ENCODE measurements around the gene DSG1.

DSG1 gene

DNA sequence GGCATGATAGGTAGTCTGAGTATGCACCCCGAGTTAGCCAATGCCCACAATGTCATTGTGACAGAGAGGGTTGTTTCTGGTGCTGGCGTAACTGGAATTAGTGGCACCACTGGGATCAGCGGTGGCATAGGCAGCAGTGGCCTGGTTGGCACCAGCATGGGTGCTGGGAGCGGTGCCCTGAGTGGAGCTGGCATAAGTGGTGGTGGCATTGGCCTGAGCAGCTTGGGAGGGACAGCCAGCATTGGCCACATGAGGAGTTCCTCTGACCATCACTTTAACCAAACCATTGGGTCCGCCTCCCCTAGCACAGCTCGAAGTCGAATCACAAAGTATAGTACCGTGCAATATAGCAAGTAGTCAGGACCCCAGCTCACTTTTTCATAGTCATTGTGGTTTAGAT is 37.0 kb downstream of the DSG1 start:
- DNase-seq = no peak

DNA sequence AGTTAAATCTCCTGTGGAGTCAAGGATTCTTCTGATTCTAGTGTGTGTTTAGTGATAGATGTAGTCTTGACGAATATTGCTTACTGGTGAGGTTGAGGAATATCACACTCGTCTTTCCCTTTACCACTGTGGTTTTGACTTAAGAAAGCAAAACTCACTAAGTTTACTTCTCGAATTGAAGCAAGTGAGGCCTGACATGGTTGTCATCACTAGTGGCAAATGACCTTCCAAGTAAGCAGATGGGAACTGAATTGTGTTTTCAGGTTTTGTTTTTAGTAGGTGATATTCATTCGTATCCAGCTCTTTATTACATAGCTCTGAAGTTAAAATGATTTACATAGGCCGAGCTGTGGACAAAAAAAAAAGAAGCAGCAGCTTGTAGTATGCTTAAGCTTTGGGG is 38.1 kb downstream of the DSG1 start:
- DNase-seq = no peak

DNA sequence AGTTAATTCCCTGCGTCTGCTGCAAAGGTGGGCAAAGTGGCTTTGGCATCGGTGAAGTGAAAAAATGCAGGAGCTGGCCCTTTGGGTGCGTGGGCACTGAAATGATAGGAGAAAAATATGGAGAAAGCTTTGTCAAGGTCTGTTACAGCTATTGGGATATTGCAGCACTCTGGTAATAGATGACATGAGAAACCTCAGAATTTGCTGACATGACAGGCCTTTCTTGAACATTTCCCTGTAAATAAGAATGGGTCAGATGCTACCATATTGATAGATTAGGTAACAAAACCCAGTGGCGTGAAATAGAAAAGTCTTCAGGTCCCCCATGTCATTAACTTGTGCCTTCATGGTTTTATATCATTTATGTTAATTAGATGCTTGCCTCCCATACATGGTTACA is 46.2 kb downstream of the DSG1 start:
- DNase-seq = no peak

DNA sequence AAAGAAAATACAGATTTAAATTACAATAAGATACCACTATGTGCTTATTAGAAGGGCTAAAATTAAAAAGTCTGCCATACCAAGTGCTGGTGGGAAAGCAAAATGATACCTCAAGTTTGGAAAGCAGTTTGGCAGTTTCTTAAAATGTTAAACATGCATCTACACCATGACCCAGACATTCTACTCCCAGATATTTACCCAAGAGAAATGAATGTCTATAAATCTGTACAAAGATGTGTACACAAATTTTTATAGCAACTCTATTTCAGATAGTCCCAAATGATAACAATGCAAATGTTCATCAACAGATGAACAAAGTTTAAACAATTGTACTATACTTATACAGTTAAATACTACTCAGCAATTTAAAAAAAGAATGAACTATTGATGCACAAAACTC is 51.5 kb downstream of the DSG1 start:
- DNase-seq = no peak

DNA sequence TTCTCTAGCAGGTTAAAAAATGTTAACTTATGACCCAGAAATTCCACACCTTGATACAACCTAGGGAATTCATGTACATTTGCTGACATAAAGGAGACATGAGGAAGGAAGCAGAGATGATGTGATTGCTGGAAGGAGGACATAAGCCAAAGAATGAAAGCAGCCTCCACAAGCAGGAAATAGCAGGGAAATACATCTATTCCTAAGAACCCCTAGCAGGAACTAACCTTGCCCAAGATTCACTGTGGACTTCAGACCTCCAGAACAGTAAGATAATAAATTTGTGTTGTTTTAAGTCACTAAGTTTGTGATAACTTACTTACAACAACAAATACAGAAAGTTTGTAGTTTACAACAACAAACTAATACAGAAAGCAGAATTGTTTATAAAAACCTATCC is 54.0 kb downstream of the DSG1 start:
- no peak for DNase-seq

DNA sequence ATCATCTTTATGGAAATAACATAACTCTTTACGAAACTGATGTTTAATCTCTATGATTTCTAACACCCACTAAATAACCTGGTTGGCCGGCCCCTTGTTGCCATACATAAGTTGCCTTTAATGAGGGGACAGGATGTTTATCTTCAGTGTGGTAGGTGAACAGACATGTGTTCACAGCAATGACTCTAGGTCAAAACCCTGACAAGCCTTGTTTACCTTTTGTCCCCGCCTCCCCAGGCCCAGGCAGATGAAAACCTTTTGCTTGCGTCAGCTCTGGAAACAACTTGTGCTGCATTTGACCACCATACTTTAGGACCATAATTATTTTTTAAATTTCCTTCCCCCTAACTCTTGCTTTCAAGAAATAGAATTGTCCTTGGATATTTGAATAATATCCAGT is 55.7 kb downstream of the DSG1 start:
- DNase-seq = no peak

DNA sequence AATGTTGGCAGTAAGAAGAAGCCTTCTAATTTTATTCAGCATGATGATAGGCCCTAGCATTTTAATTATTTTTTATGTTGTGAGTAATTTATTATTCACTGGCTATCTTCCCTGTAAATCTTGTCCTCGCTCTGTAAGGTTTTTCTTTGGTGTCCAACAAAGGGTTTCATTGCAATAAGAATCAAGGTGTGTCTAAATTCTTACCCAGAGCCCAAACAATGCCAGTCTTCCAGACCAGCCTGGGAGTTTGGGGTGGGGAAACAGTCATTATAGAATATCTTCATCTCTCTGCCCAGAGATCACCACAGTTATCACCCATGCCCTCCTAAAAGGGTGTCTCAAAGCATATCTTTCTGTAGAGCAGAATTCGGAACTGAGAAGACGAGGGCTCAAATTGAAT is 58.5 kb downstream of the DSG1 start, which contains the start of gene DSG4:
Gene DSG4 (plus strand): TSS at position 301 of the 400 bp plus-strand sequence. CDS start 135 bp downstream, outside the sequence.
- no peak for DNase-seq

DNA sequence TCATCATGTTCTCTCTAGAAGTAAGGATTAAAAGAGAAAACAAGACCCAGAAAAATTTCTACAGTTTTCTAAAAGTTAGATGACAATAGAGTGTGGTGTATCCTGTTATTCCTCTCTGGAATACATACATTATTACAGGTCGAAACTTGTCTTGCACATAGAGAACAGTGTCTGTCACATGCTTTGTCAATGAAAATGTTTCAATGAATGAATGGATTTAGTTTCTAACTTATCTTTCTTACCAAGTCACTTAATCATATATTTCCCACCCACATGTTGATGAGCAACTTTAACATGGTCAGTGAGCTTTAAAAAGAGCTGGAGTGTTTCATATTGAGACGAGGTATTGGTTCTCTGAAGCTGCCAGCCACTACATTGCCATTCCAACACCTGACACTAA is 63.0 kb downstream of the DSG1 start:
- no peak for DNase-seq

DNA sequence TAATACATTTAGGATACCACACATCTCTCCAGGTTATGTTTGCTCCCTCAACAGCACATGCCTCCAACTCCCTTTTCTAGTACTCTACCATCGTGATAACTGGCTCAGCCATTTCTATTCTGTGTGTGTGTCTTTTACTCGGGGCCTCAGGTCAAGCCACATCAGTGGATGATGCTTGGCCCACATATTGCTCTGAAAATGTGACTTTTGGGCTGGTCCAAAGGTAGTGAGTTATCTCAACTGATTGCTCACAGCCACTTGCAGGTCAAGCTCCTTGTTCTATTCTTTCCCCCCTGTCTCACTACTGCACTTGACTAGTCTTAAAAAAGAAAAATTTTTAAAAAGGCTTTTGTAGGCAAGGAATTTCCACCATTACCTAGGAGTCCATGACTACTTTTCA is 64.1 kb downstream of the DSG1 start:
- no peak for DNase-seq

DNA sequence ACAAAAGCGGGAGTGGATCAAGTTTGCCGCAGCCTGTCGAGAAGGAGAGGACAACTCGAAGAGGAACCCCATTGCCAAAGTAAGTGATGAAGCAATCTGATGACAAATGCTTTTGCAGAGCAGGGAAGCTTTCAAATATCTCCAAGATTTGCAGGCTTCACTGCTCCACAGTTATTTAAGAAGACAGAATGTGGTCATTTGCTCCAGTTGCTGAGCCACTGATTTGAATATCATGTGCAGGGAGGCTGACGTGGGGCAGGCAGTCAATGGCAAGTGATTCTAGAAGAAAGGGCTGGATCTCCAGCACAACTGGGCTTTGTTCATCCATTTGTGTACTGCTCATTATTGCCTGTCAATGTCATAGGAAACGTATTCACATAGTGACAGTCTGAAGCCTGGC is 68.8 kb downstream of the DSG1 start:
- no peak for DNase-seq

DNA sequence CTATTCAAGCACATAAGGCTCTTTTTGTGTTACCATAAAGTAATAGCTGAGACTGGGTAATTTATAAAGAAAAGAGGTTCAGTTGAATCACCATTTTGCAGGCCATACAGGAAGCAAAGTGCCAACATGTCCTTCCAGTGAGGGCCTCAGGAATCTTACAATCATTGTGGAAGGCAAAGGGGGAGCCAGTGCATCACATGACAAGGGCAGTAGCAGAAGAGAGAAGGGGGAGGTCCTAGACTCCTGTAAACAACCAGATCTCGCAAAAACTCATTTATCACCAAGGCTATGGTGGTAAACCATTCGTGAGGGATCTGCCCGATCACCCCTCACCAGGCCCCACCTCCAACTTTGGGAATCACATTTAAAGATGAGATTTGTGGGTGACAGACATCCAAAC is 75.3 kb downstream of the DSG1 start:
- DNase-seq = no peak

DNA sequence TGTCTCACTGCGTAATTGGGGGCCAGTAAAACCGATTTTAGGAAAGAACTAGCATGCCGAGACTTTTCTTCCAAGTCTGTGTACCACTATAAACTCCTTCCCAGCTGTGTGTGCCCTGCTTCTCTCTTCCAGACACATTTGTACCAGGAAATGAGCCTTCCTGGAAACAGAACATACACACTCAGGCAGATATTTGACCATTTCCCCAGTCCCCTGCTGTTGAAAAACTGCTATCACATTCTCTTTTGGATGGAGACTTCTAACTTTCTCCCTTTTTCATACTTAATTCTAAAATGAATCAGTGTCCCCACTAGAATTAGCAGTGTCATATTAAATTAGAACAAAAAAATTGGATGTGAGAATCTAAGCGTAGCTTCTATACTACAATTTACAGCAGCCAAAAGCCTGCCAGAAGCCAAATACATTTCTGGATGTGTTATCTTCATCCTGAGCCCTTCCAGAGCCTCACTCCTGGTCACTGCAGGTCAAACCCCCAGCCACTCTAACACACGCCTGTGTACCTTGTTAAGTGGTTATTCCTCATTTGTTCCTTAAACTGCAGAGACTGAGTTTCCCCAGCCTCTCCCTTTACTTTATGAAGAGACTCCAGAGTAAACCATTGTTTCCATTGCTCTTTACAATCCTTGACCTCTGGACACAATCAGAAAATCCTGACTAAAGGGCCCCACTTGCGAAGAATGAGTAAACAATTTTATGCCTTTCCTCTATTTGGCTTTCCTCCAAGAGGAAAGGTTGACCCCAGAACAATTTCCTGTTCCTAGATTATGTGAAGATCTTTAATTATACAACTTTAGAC is 79.0 kb downstream of the DSG1 start:
- no peak for DNase-seq

DNA sequence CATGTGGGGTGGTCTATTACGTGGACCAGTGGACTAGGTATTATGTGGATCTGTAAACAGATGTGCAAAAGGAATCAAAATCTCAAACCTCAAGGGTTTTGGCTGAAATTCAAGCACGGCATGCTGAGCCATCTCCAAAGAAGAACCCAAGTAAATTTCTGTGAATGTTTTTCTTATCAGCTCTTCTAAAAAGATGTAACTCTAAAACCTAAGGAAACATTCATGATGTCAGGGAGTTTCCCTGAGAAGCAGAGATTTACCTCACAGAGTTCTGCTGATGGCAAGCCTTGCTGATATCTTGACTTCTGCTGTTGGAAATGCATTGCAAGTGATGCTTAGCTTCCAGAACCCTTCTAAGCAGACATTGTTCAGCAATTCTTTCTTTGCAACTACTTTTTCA is 80.2 kb downstream of the DSG1 start:
- DNase-seq = no peak

DNA sequence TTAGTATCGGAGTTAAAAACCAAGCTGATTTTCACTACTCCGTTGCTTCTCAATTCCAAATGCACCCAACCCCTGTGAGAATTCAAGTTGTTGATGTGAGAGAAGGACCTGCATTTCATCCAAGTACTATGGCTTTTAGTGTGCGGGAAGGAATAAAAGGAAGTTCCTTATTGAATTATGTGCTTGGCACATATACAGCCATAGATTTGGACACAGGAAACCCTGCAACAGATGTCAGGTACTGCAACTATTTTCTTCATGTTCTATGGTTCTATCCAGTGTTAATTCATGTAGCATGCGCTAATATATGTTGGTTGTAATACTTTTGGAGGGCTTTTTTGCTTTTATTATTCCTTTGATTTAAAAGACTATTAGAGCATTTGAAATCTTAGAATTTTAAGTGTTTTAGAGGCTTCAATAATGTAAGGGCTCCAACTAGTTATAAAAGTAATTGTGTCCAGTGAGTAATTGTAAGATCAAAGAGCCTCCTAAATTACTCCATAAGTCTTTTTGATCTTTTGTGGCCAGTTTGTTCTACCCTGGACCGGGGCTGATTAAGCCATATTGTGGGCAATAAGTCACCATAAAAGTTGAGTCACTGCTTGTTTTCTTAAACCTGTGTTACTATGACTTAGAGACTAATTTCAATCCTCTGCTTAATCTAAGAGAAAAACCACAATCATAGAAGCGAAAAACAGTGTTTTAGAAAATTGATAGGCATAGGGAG is 81.5 kb downstream of the DSG1 start:
- no peak for DNase-seq

DNA sequence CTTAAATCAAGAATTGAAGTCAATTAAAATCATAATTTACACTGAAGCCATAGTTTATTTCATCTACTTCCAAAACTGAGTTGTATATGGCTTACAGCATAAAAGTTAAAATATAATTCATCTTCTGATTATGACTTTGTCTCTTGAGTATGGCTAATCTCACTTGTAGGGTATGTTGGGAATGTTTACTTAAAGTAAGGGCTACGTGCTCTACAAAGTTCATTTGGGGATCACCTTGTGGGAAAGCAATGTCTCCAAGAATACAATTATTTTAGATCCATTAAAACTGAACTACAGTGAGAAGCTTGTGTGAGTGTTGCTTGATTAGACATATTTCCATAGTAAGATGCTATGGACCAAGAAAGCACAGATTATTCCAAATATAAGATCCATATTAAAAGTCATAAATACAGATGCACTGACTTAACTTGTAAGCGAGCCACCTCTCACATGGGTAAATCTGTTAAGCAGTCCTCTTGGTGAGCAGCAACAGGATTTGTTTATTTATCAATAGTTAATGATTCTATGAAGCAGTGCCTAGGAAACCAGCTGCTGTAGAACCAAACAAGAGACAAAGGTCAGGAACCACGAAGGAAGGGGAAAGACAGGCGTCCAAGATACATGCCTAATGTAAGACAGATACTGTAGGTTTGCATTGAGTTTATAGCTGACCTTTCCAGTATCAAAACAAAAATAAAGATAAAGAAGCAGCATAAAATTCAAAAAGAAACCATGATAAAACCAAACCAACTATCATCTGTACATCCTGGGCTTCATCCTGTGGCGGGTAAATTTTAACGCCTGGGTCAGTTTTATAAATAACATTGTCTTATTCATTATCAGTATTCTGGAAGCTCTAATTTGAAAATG is 83.4 kb downstream of the DSG1 start:
- DNase-seq = no peak

DNA sequence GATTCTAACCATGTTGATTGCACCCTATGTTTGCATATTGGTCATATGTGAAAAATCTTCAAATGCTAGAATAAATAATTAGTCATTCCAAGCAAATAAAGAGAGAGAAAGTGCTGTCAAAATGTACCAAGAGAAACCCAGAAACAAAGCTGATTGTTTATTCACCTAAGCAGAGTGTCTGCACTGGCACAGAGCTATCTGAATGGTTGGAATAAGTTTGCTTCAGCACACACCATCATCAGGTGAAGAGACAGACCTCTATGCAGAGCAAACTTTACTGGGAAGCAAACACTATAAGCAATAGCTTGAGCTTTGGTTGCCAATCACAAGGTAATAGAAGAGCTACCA is 84.0 kb downstream of the DSG1 start:
- no peak for DNase-seq

DNA sequence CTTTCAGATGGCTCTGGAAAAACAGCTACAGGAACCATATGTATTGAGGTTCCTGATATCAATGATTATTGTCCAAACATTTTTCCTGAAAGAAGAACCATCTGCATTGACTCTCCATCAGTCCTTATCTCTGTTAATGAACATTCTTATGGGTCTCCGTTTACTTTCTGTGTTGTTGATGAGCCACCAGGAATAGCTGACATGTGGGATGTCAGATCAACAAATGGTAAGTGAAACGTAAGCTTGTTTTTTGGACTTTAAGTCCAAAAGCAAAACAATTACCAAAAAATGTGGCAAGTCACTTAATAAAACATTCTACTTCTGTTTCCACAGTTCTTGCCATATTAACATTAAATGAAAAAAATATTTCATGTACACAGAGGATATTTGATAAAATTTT is 85.4 kb downstream of the DSG1 start:
- no peak for DNase-seq
